Lung (tissue), 12 donors: Measurements from ENCODE around the gene SLC44A2. TPM values are rescaled to one million over a fixed set of nuclear protein-coding genes. Genes with fewer than 3 reads are reported as not detected.
"Not testable (repeated sequence)": the region's sequence is repeated elsewhere in the genome, so short reads cannot be mapped to it uniquely, and the experiment has no call there.

Experiments used
- ATAC-seq: fragments of 200-7000 bp; cut with Tn5 transposase; one replicate; pipeline ENCODE4 v1.9.1; 2020; ENCODE audit warnings: moderate number of reproducible peaks; ENCODE audit not compliant: insufficient read depth, low FRiP score
- DNase-seq, 3 donors: peaks; one replicate each; pipeline ENCODE4 v3.0.0-alpha.2; 2013 to 2017
- H3K27ac ChIP-seq, 2 donors: one replicate each; pipeline ENCODE4 v1.5.1; 2013; ENCODE audit warnings: mild to moderate bottlenecking in 2 of 2, moderate library complexity in 2 of 2, control low read depth in 1 of 2, inconsistent platforms in 1 of 2, low read depth in 1 of 2, low read length in 1 of 2
- H3K27me3 ChIP-seq, 3 donors: one replicate each; pipeline ENCODE4 v1.5.1; 2013; ENCODE audit warnings: low read length in 2 of 3; ENCODE audit not compliant: control insufficient read depth in 3 of 3, insufficient read depth in 3 of 3
- H3K36me3 ChIP-seq, 4 donors: one replicate each; pipeline ENCODE4 v1.5.1; 2013; ENCODE audit warnings: low read length in 4 of 4, mild to moderate bottlenecking in 1 of 4, moderate library complexity in 1 of 4; ENCODE audit not compliant: control insufficient read depth in 4 of 4, insufficient read depth in 4 of 4
- H3K4me1 ChIP-seq, 5 donors: one replicate each; pipeline ENCODE4 v1.5.1; 2013; ENCODE audit warnings: low read length in 5 of 5, mild to moderate bottlenecking in 2 of 5, moderate library complexity in 1 of 5; ENCODE audit not compliant: control insufficient read depth in 5 of 5, insufficient read depth in 5 of 5
- H3K4me3 ChIP-seq: one replicate; pipeline ENCODE4 v1.5.1; 2013; ENCODE audit warnings: mild to moderate bottlenecking, control low read depth, moderate library complexity
- H3K9ac ChIP-seq, 2 donors: one replicate each; pipeline ENCODE4 v1.5.1; 2013; ENCODE audit warnings: low read length in 2 of 2, control low read depth in 1 of 2; ENCODE audit not compliant: insufficient read depth in 1 of 2
- H3K9me3 ChIP-seq, 4 donors: one replicate each; pipeline ENCODE4 v1.5.1; 2013; ENCODE audit warnings: low read length in 3 of 4, mild to moderate bottlenecking in 1 of 4, moderate library complexity in 1 of 4; ENCODE audit not compliant: control insufficient read depth in 4 of 4, insufficient read depth in 3 of 4
- CTCF ChIP-seq: IDR thresholded peaks from 2 replicates; pipeline ENCODE4 v1.5.1; 2012; ENCODE audit warnings: mild to moderate bottlenecking; ENCODE audit errors: control extremely low read depth, extremely low read depth
- WGBS, 2 donors: extraction: QIAGEN DNeasy Blood & Tissue Kit; methylation state at CpG; one replicate each; pipeline ENCODE4 v1.1.7; 2013; 5-methylcytosine and 5-hydroxymethylcytosine counted together
- polyA plus RNA-seq, 2 donors: library from polyadenylated mRNA; stranded (reverse); fragments of 200-250 nt; gene quantifications; one replicate each; pipeline ENCODE4 v1.2.1, GENCODE V29; 2013
- total RNA-seq, 2 donors: library from RNA; depleted of rRNA in 1 of 2; stranded (reverse); fragments of >200 nt in 1 of 2; gene quantifications; one replicate each; pipeline ENCODE4 v1.2.1, GENCODE V29; 2014 to 2021
- donor health status: control.
- donor health status: control.
- donor health status: Bipolar disorder and iron deficiency.
- donor health status: healthy.
- donor health status: DM: yes; HTN: yes; CAD: no.

The SLC44A2 gene
- total and polyA plus RNA-seq, 4 donors = 83.6 to 173 (median 118) TPM

- peaks cover 0 to 4% (median 3%) of the 10 kb centered on the region in 5 donors for H3K4me1 ChIP-seq
- no peaks in the 10 kb centered on the region for H3K9me3 ChIP-seq
- no peak overlapping the region for H3K27ac ChIP-seq
- no peak for TF ChIP-seq CTCF
- ATAC-seq = no peak
- H3K4me3 ChIP-seq = no peak overlapping the region
- 85 to 90% methylated on average over 24 of the region's 24 CpGs for WGBS, 2 donors
- peaks cover 21 to 32% (median 28%) of the 10 kb centered on the region in 4 donors for H3K36me3 ChIP-seq
- no peaks in the 10 kb centered on the region for H3K27me3 ChIP-seq
- no peak for DNase-seq
- H3K9ac ChIP-seq = no peak overlapping the region
These were observed 45.8 kb downstream of the SLC44A2 start for GRCh38 chr19:10670876-10671804.

GRCh38 chr19:10671922-10672321 lies 46.6 kb downstream of the SLC44A2 start:
- not testable (repeated sequence) for H3K27me3 ChIP-seq, H3K27ac ChIP-seq, H3K4me3 ChIP-seq, H3K9ac ChIP-seq, ATAC-seq, DNase-seq, H3K4me1 ChIP-seq, H3K9me3 ChIP-seq
- H3K36me3 ChIP-seq = peaks cover 19 to 34% (median 27%) of the 10 kb centered on the region in 4 donors
- 91 to 95% methylated on average over 3 of the region's 3 CpGs for WGBS, 2 donors

DNA sequence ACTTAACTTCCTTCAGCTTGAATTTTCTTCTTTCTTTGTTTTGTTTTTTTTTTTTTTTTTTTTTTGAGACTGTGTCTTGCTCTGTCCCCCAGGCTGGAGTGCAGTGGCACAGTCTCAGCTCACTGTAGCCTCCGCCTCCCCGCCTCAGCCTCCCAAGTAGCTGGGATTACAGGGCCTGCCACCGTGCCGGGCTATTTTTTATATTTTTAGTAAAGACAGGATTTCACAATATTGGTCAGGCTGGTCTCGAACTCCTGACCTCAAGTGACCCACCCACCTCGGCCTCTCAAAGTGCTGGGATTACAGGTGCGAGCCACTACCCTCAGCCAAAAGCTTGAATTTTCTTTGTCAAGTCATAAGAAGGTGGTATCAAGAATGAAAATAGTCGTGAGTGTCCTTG lies 49.9 kb downstream of the SLC44A2 start:
- not testable (repeated sequence) for H3K4me1 ChIP-seq, H3K9ac ChIP-seq, H3K27me3 ChIP-seq, H3K9me3 ChIP-seq, DNase-seq, H3K4me3 ChIP-seq, H3K27ac ChIP-seq, ATAC-seq
- WGBS, 2 donors = 75 to 76% methylated on average over 8 of the region's 8 CpGs
- peaks cover 38 to 63% (median 50%) of the 10 kb centered on the region in 4 donors for H3K36me3 ChIP-seq

GRCh38 chr19:10677751-10678150 lies 52.4 kb downstream of the SLC44A2 start:
- no peaks in the 10 kb centered on the region for H3K9me3 ChIP-seq
- H3K9ac ChIP-seq = no peak overlapping the region
- H3K4me1 ChIP-seq = peaks cover 0 to 4% (median 0%) of the 10 kb centered on the region in 5 donors
- H3K4me3 ChIP-seq = no peak overlapping the region
- no peak for DNase-seq
- no peaks in the 10 kb centered on the region for H3K27me3 ChIP-seq
- TF ChIP-seq CTCF = no peak
- peaks cover 41 to 69% (median 65%) of the 10 kb centered on the region in 4 donors for H3K36me3 ChIP-seq
- no peak overlapping the region for H3K27ac ChIP-seq
- ATAC-seq = no peak
- 91 to 95% methylated on average over 13 of the region's 13 CpGs for WGBS, 2 donors
